OCI-LY3 (cell line): ENCODE measurements around the gene STX1B.

Source experiments
- H2AFZ ChIP-seq: fragments of 200-600, 300-600 bp; shearing (Covaris generic); 2 replicates; pipeline ENCODE4 v1.6.0; 2014; ENCODE audit warnings: antibody characterized with exemption, low read depth, low read length
- H3K27ac ChIP-seq: fragments of 200-600, 300-600 bp; sonication (generic); 2 replicates; pipeline ENCODE4 v1.5.1; 2014; ENCODE audit warnings: mild to moderate bottlenecking, low read length, moderate library complexity, mixed read lengths
- H3K27me3 ChIP-seq: fragments of 200-600, 300-600 bp; sonication (generic); 2 replicates; pipeline ENCODE4 v1.6.1; 2014; ENCODE audit warnings: low read depth, low read length, mixed read lengths
- H3K36me3 ChIP-seq: fragments of 200-600, 300-600 bp; sonication (generic); replicated peaks from 2 replicates; pipeline ENCODE3; 2014; ENCODE audit warnings: low read depth, low read length, mixed read lengths
- H3K4me1 ChIP-seq: fragments of 300-600, 200-600 bp; sonication (generic); 2 replicates; pipeline ENCODE4 v1.6.1; 2014; ENCODE audit warnings: low read length, mixed read lengths
- H3K4me2 ChIP-seq: fragments of 200-600, 300-600 bp; sonication (generic); 2 replicates; pipeline ENCODE4 v1.6.1; 2014; ENCODE audit warnings: low read length, mixed read lengths
- H3K4me3 ChIP-seq: fragments of 300-600, 200-600 bp; sonication (generic); 2 replicates; pipeline ENCODE4 v1.5.1; 2014; ENCODE audit warnings: antibody characterized with exemption, mild to moderate bottlenecking, low read length, moderate library complexity
- H3K79me2 ChIP-seq: fragments of 300-600, 200-600 bp; shearing (Covaris generic); 2 replicates; pipeline ENCODE4 v1.6.1; 2014; ENCODE audit warnings: mild to moderate bottlenecking, low read length, mixed read lengths
- H3K9ac ChIP-seq: fragments of 300-600, 200-600 bp; shearing (Covaris generic); 2 replicates; pipeline ENCODE4 v1.6.0; 2014; ENCODE audit warnings: mild to moderate bottlenecking, low read length, moderate library complexity
- H3K9me3 ChIP-seq: fragments of 200-600, 300-600 bp; shearing (Covaris generic); 2 replicates; pipeline ENCODE4 v1.6.1; 2014; ENCODE audit warnings: low read length, mixed read lengths; ENCODE audit not compliant: insufficient read depth
- H4K20me1 ChIP-seq: fragments of 200-600, 300-600 bp; sonication (generic); 2 replicates; pipeline ENCODE4 v1.6.1; 2016; ENCODE audit warnings: low read length, mixed read lengths; ENCODE audit not compliant: insufficient read depth
- CTCF ChIP-seq: fragments of 200-600, 300-600 bp; sonication (generic); IDR thresholded peaks from 2 replicates; pipeline ENCODE4 v1.5.1; 2014; ENCODE audit warnings: antibody characterized with exemption, low read length, low read depth
- EZH2phosphoT487 ChIP-seq: fragments of 200-600 bp; shearing (Covaris generic); IDR thresholded peaks from 2 replicates; pipeline ENCODE4 v1.6.1; 2018; ENCODE audit warnings: antibody characterized with exemption, mixed run types, low read depth

The STX1B gene

DNA sequence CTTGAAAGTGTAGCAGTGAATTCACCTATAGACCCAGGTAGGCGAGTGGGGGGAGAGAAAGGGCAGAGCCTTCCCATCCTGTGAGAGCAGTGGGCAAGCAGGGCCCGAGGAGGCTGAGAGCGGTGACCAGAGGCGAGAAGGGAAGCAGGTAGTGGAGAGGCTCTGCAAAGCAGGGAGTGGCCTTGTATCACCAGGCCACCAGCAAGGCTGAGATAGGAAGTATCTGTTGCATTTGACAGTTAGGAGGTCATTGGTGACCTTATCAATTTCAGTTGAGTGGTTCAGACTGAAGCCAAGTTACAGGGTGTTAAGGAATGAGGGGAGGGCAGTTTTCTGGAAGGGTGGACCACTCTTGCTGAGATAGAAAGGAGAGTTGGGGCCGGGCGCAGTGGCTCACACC is 36.1 kb downstream of the STX1B start:
- Histone ChIP-seq H4K20me1 (no peaks in the 10 kb centered on the region), H3K36me3 (peaks cover 43% of the 10 kb centered on the region), H3K27ac (no peak overlapping the region), H3K79me2 (no peaks in the 10 kb centered on the region), H3K4me3 (no peak overlapping the region), H3K4me1 (no peaks in the 10 kb centered on the region), H2AFZ (no peak overlapping the region), H3K9me3 (no peaks in the 10 kb centered on the region), H3K27me3 (no peaks in the 10 kb centered on the region), H3K9ac (no peak overlapping the region), H3K4me2 (no peak overlapping the region)
- TF ChIP-seq CTCF (no peak), EZH2phosphoT487 (no peak)

DNA sequence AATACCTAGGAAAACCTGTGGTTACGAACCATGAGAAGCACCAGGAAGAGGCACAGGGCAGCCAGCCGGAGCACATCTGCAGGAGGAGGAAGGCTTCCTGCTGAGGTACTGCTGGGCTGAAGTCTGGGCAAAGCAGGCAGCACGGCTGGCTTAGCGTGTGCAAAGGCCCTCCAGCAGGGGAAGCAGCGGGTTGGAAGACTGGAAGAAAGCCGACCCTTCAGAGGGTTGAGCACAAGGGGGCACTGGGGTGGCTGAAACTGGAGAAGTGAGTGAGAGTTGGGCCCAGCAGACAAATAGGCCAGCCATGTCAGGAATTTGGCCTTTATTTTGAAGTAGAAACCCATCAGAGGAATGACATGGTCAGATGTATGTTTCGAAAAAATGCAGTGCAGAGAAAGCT is 37.6 kb downstream of the STX1B start:
- H3K4me3 ChIP-seq = no peak overlapping the region
- no peak overlapping the region for H2AFZ ChIP-seq
- no peaks in the 10 kb centered on the region for H3K79me2 ChIP-seq
- no peak for TF ChIP-seq CTCF
- no peak for TF ChIP-seq EZH2phosphoT487
- no peaks in the 10 kb centered on the region for H4K20me1 ChIP-seq
- H3K9me3 ChIP-seq = no peaks in the 10 kb centered on the region
- no peak overlapping the region for H3K4me2 ChIP-seq
- H3K4me1 ChIP-seq = no peaks in the 10 kb centered on the region
- no peaks in the 10 kb centered on the region for H3K27me3 ChIP-seq
- H3K36me3 ChIP-seq = peaks cover 48% of the 10 kb centered on the region
- no peak overlapping the region for H3K27ac ChIP-seq
- no peak overlapping the region for H3K9ac ChIP-seq

DNA sequence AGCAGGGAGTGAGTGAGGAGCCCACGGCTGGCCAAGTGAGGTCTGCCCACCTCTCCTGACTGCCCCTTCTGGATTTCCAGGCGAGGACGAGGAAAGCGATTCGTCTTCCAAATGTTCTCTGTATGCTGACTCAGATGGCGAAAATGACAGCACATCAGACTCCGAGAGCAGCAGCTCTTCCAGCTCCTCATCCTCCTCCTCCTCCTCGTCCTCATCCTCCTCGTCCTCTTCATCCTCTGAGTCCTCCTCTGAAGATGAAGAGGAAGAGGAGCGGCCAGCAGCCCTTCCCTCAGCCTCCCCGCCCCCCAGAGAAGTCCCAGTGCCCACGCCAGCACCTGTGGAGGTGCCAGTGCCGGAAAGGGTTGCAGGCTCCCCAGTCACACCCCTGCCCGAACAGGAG is 39.1 kb downstream of the STX1B start:
- Histone ChIP-seq H3K4me2 (no peak overlapping the region), H3K36me3 (peaks cover 53% of the 10 kb centered on the region), H2AFZ (no peak overlapping the region), H3K4me3 (no peak overlapping the region), H3K9me3 (no peaks in the 10 kb centered on the region), H3K9ac (no peak overlapping the region), H3K4me1 (no peaks in the 10 kb centered on the region), H3K27ac (no peak overlapping the region), H3K27me3 (no peaks in the 10 kb centered on the region), H3K79me2 (no peaks in the 10 kb centered on the region), H4K20me1 (no peaks in the 10 kb centered on the region)
- TF ChIP-seq EZH2phosphoT487 = no peak
- TF ChIP-seq CTCF = no peak

GRCh38 chr16:30969246-30969842 is 41.1 kb downstream of the STX1B start:
- no peaks in the 10 kb centered on the region for H3K9me3 ChIP-seq
- peaks cover 61% of the 10 kb centered on the region for H3K36me3 ChIP-seq
- TF ChIP-seq EZH2phosphoT487 (no peak), CTCF (no peak)
- H3K27ac ChIP-seq = no peak overlapping the region
- no peaks in the 10 kb centered on the region for H3K27me3 ChIP-seq
- no peak overlapping the region for H3K9ac ChIP-seq
- no peak overlapping the region for H3K4me2 ChIP-seq
- no peak overlapping the region for H2AFZ ChIP-seq
- no peak overlapping the region for H3K4me3 ChIP-seq
- no peaks in the 10 kb centered on the region for H4K20me1 ChIP-seq
- no peaks in the 10 kb centered on the region for H3K4me1 ChIP-seq
- no peaks in the 10 kb centered on the region for H3K79me2 ChIP-seq
